Gastrocnemius medialis (tissue), 4 donors: Measurements from ENCODE around the gene PLXNA1. TPM values are rescaled to one million over a fixed set of nuclear protein-coding genes. Genes with fewer than 3 reads are reported as not detected.

ENCODE experiments used
- ATAC-seq, 2 donors: fragments of 150-250 bp; one replicate each; pipeline ENCODE4 v1.9.1; 2016
- DNase-seq, 2 donors: peaks; one replicate each; pipeline ENCODE4 v3.0.0-alpha.2; 2019
- H3K27ac ChIP-seq, 4 donors: fragments of 200-600 bp; sonication (generic); 1 replicate in 1 of 4; 2 replicates in 3 of 4; pipeline ENCODE4 v1.5.1; 2016 to 2018; ENCODE audit warnings: mild to moderate bottlenecking in 2 of 4, moderate library complexity in 1 of 4
- H3K27me3 ChIP-seq, 3 donors: fragments of 200-600 bp; sonication (generic) in 2 of 3; 1 replicate in 1 of 3; 2 replicates in 2 of 3; pipeline versions ENCODE4 v1.5.1 to v1.6.0; 2016 to 2019; ENCODE audit warnings: mild to moderate bottlenecking in 1 of 3, moderate library complexity in 1 of 3
- H3K36me3 ChIP-seq, 2 donors: fragments of 200-600 bp; sonication (generic) in 1 of 2; one replicate each; pipeline ENCODE4 v1.5.1; 2017 to 2018
- H3K4me1 ChIP-seq, 2 donors: fragments of 200-600 bp; sonication (generic) in 1 of 2; one replicate each; pipeline ENCODE4 v1.5.1; 2016 to 2017; ENCODE audit warnings: mild to moderate bottlenecking in 2 of 2
- H3K4me3 ChIP-seq, 4 donors: fragments of 200-600 bp; sonication (generic) in 3 of 4; 1 replicate in 1 of 4; 2 replicates in 3 of 4; pipeline ENCODE4 v1.5.1; 2016 to 2019; ENCODE audit warnings: mild to moderate bottlenecking in 2 of 4
- H3K9me3 ChIP-seq, 3 donors: fragments of 200-600 bp; sonication (generic) in 2 of 3; 1 replicate in 1 of 3; 2 replicates in 2 of 3; pipeline ENCODE4 v1.5.1; 2016 to 2019
- CTCF ChIP-seq, 5 experiments: fragments of 450-650 bp in 3 of 5; fragments of 200-600 bp in 2 of 5; sonication (generic) in 2 of 5; IDR thresholded peaks in 4 of 5; conservative IDR thresholded peaks in 1 of 5; 1 replicate in 4 of 5; 2 replicates in 1 of 5; pipeline ENCODE4 v1.5.1; 2016 to 2019; ENCODE audit warnings: antibody characterized with exemption in 5 of 5, mild to moderate bottlenecking in 3 of 5, moderate library complexity in 3 of 5
- POLR2A ChIP-seq, 2 donors: fragments of 450-650 bp; IDR thresholded peaks; one replicate each; pipeline ENCODE4 v1.6.1; 2017; ENCODE audit warnings: antibody characterized with exemption in 2 of 2, mild to moderate bottlenecking in 2 of 2, moderate library complexity in 2 of 2
- in situ Hi-C, 4 donors: fragments of 200-750 bp; cut with MboI; loops; one replicate each; pipeline versions ENCODE4 v1.15.0 to v1.8.0; 2017; ENCODE audit warnings: low sequenced_read_pairs in 4 of 4
- intact Hi-C: fragments of 100-400 bp; cut with DNase I; formaldehyde crosslinking; loops from one replicate; pipeline ENCODE4 v1.15.1; 2023; ENCODE audit warnings: low total_unique reads
- total RNA-seq, 4 donors: library from RNA; depleted of rRNA; stranded (reverse); fragments of >200 nt; gene quantifications; one replicate each; pipeline versions ENCODE4 v1.1.0 to v1.2.3, GENCODE V29; 2016

The PLXNA1 gene
- total RNA-seq, 4 donors from 2014 or later: 12.7 to 27.9 (median 19.5) TPM

- Histone ChIP-seq H3K36me3 (no peaks in the 10 kb centered on the region), H3K27me3 (no peaks in the 10 kb centered on the region), H3K27ac (no peak overlapping the region), H3K4me3 (no peak overlapping the region), H3K4me1 (peaks cover 18 to 23% of the 10 kb centered on the region in 2 donors), H3K9me3 (no peaks in the 10 kb centered on the region)
- in situ Hi-C loops (loop anchor here in 1 of 4 donors (25.0 kb wide), 1 partner anchor 206 kb away; no protein-coding TSS in a partner anchor), intact Hi-C loops (no loop called here)
- DNase-seq (no peak), ATAC-seq (no peak)
- TF ChIP-seq POLR2A (IDR thresholded peaks at IDR 0.05) (no peak), CTCF (IDR thresholded peaks at IDR 0.05 in 4 of 5, conservative IDR thresholded peaks at IDR 0.05 in 1 of 5) (no peak)
These were observed 14.2 kb upstream of the PLXNA1 start for GRCh38 chr3:126968391-126969390.

- H3K4me3 ChIP-seq: no peak overlapping the region
- peaks cover 0 to 3% (median 1%) of the 10 kb centered on the region in 3 donors for H3K9me3 ChIP-seq
- TF ChIP-seq POLR2A (IDR thresholded peaks at IDR 0.05) (no peak), CTCF (IDR thresholded peaks at IDR 0.05 in 4 of 5, conservative IDR thresholded peaks at IDR 0.05 in 1 of 5) (no peak)
- peaks cover 11 to 14% of the 10 kb centered on the region in 2 donors for H3K4me1 ChIP-seq
- in situ Hi-C loops (loop anchor here in 1 of 4 donors (25.0 kb wide), 1 partner anchor 207 kb away; no protein-coding TSS in a partner anchor), intact Hi-C loops (no loop called here)
- H3K36me3 ChIP-seq: no peaks in the 10 kb centered on the region
- ATAC-seq (no peak), DNase-seq (no peak)
- H3K27me3 ChIP-seq: no peaks in the 10 kb centered on the region
- H3K27ac ChIP-seq: no peak overlapping the region
These were observed 13.3 kb upstream of the PLXNA1 start for GRCh38 chr3:126969586-126969985.

- in situ Hi-C loops: loop anchor here in 3 of 4 donors (10.0 to 25.0 kb wide), 2 partner anchors 208 to 215 kb away; no protein-coding TSS in a partner anchor
- H3K36me3 ChIP-seq: no peaks in the 10 kb centered on the region
These were observed 12.8 kb upstream of the PLXNA1 start for GRCh38 chr3:126970101-126970500.

GRCh38 chr3:126970921-126971320 is 12.0 kb upstream of the PLXNA1 start:
- ATAC-seq (no peak), DNase-seq (no peak)
- Histone ChIP-seq H3K27ac (no peak overlapping the region), H3K36me3 (no peaks in the 10 kb centered on the region), H3K27me3 (no peaks in the 10 kb centered on the region), H3K4me3 (no peak overlapping the region), H3K9me3 (peaks cover 0 to 5% (median 3%) of the 10 kb centered on the region in 3 donors), H3K4me1 (peaks cover under 1 to 4% of the 10 kb centered on the region in 2 donors)
- in situ Hi-C loops (loop anchor here in 3 of 4 donors (10.0 to 25.0 kb wide), 2 partner anchors 209 to 216 kb away; no protein-coding TSS in a partner anchor), intact Hi-C loops (no loop called here)
- TF ChIP-seq CTCF (IDR thresholded peaks at IDR 0.05 in 4 of 5, conservative IDR thresholded peaks at IDR 0.05 in 1 of 5) (no peak), POLR2A (IDR thresholded peaks at IDR 0.05) (no peak)

More at GRCh38 chr3:126970101-126970500, 12.8 kb upstream of the PLXNA1 start:
- H3K27me3 ChIP-seq: no peaks in the 10 kb centered on the region
- no peak for DNase-seq
- intact Hi-C loops: no loop called here
- no peak overlapping the region for H3K4me3 ChIP-seq
- peaks cover 8 to 9% of the 10 kb centered on the region in 2 donors for H3K4me1 ChIP-seq
- no peak overlapping the region for H3K27ac ChIP-seq
- no peak for TF ChIP-seq POLR2A (IDR thresholded peaks at IDR 0.05)
- TF ChIP-seq CTCF (IDR thresholded peaks at IDR 0.05 in 4 of 5, conservative IDR thresholded peaks at IDR 0.05 in 1 of 5): no peak
- no peak for ATAC-seq
- H3K9me3 ChIP-seq: peaks cover 0 to 5% (median 3%) of the 10 kb centered on the region in 3 donors
